HepG2 (cell line): Measurements from ENCODE around the gene ZBTB37. TPM values are rescaled to one million over a fixed set of nuclear protein-coding genes. Genes with fewer than 3 reads are reported as not detected.

Experiments
- CBX5 ChIP-seq: sonication (generic); formaldehyde crosslinking; IDR thresholded peaks from 2 replicates; pipeline ENCODE4 v1.4.0; 2020; ENCODE audit warnings: missing genetic modification reagents, borderline replicate concordance
- CEBPB ChIP-seq: IDR thresholded peaks from 2 replicates; pipeline ENCODE4 v1.6.1; 2011; ENCODE audit warnings: low read depth, low read length, improper control_type of control experiment, borderline replicate concordance
- CEBPG ChIP-seq: IDR thresholded peaks from 2 replicates; pipeline ENCODE4 v1.6.1; 2016
- CREB1 ChIP-seq, 2 experiments: fragments of 450-650 bp in 1 of 2; IDR thresholded peaks; 2 replicates each; pipeline ENCODE4 v1.6.1; 2016 to 2017; ENCODE audit warnings: control low read depth in 1 of 2, mild to moderate bottlenecking in 1 of 2, missing compliant biosample characterization in 1 of 2, missing genetic modification characterization in 1 of 2
- CREM ChIP-seq, 2 experiments: sonication (generic) in 1 of 2; formaldehyde crosslinking in 1 of 2; IDR thresholded peaks; 2 replicates each; pipeline versions ENCODE4 v1.4.0 to v1.6.1; 2016 to 2020; ENCODE audit warnings: antibody characterized with exemption in 1 of 2, mild to moderate bottlenecking in 1 of 2, missing genetic modification reagents in 1 of 2
- FOXO4 ChIP-seq: sonication (generic); formaldehyde crosslinking; conservative IDR thresholded peaks from 2 replicates; pipeline ENCODE4 v1.8.1; 2023; ENCODE audit warnings: missing genetic modification reagents
- FOXP4 ChIP-seq: sonication (generic); formaldehyde crosslinking; IDR thresholded peaks from 2 replicates; pipeline ENCODE4 v1.4.0; 2020; ENCODE audit warnings: missing genetic modification reagents
- GATAD2A ChIP-seq: IDR thresholded peaks from 2 replicates; pipeline ENCODE4 v1.6.1; 2016
- IRF2 ChIP-seq: IDR thresholded peaks from 2 replicates; pipeline ENCODE4 v1.6.1; 2018; ENCODE audit warnings: missing genetic modification reagents, missing compliant biosample characterization
- JUN ChIP-seq: sonication (generic); formaldehyde crosslinking; IDR thresholded peaks from 2 replicates; pipeline ENCODE4 v1.4.0; 2020; ENCODE audit warnings: mild to moderate bottlenecking, missing genetic modification reagents
- PITX1 ChIP-seq: sonication (generic); formaldehyde crosslinking; IDR thresholded peaks from 2 replicates; pipeline ENCODE4 v1.5.1; 2020; ENCODE audit warnings: mild to moderate bottlenecking, missing genetic modification reagents
- POLR2A ChIP-seq, 2 experiments: IDR thresholded peaks; 2 replicates each; pipeline ENCODE4 v1.6.1; 2011; ENCODE audit warnings: low read depth in 2 of 2, low read length in 2 of 2, mild to moderate bottlenecking in 1 of 2, moderate library complexity in 1 of 2; ENCODE audit not compliant: insufficient read depth in 1 of 2
- POLR2AphosphoS5 ChIP-seq: IDR thresholded peaks from 2 replicates; pipeline ENCODE4 v1.6.1; 2012; ENCODE audit warnings: low read depth, low read length
- SAP130 ChIP-seq: IDR thresholded peaks from 2 replicates; pipeline ENCODE4 v1.6.1; 2016; ENCODE audit warnings: low read depth
- SPEN ChIP-seq: sonication (generic); formaldehyde crosslinking; IDR thresholded peaks from 2 replicates; pipeline ENCODE4 v1.5.1; 2020; ENCODE audit warnings: low read depth, mild to moderate bottlenecking, missing genetic modification reagents
- TBX2 ChIP-seq: sonication (generic); formaldehyde crosslinking; IDR thresholded peaks from 2 replicates; pipeline ENCODE4 v1.5.0; 2020; ENCODE audit warnings: missing genetic modification reagents, mild to moderate bottlenecking, borderline replicate concordance
- YEATS2 ChIP-seq: sonication (generic); formaldehyde crosslinking; IDR thresholded peaks from 2 replicates; pipeline ENCODE4 v1.4.0; 2020; ENCODE audit warnings: missing genetic modification reagents, borderline replicate concordance
- ZNF280D ChIP-seq: sonication (generic); formaldehyde crosslinking; IDR thresholded peaks from 2 replicates; pipeline ENCODE4 v1.5.1; 2020; ENCODE audit warnings: mild to moderate bottlenecking, missing genetic modification reagents
- ZNF331 ChIP-seq: sonication (generic); formaldehyde crosslinking; IDR thresholded peaks from 2 replicates; pipeline ENCODE4 v1.4.0; 2020; ENCODE audit warnings: missing genetic modification reagents
- ZNF350 ChIP-seq: sonication (generic); formaldehyde crosslinking; IDR thresholded peaks from 2 replicates; pipeline ENCODE4 v1.4.0; 2020; ENCODE audit warnings: mild to moderate bottlenecking, low read depth, missing genetic modification reagents, borderline replicate concordance
- ZNF607 ChIP-seq: sonication (generic); formaldehyde crosslinking; IDR thresholded peaks from 2 replicates; pipeline ENCODE4 v1.5.1; 2020; ENCODE audit warnings: missing genetic modification reagents, mild to moderate bottlenecking, borderline replicate concordance
- ZZZ3 ChIP-seq: sonication (generic); formaldehyde crosslinking; IDR thresholded peaks from 2 replicates; pipeline ENCODE4 v1.4.0; 2020; ENCODE audit warnings: missing genetic modification reagents, mild to moderate bottlenecking, borderline replicate concordance
- polyA plus RNA-seq, 8 experiments: library from polyadenylated mRNA; depleted of rRNA in 3 of 8; stranded (reverse) in 7 of 8; unstranded in 1 of 8; fragments of >200 nt; fragmentation: Illumina TruSeq in 4 of 8; extraction: Trizol in 4 of 8; gene quantifications; 2 replicates each; pipeline versions ENCODE4 v1.2.1 to v1.2.3, GENCODE V29; 2011 to 2016; ENCODE audit warnings: low read depth in 4 of 8, missing spikeins in 1 of 8, mixed read lengths in 1 of 8; ENCODE audit not compliant: insufficient read depth in 1 of 8
- total RNA-seq, 5 experiments: library from RNA; depleted of rRNA; stranded (reverse); fragments of >200 nt; fragmentation: Illumina TruSeq; extraction: Trizol; gene quantifications; 2 replicates each; pipeline ENCODE4 v1.2.3, GENCODE V29; 2016; ENCODE audit warnings: low read depth in 1 of 5
- TF ChIP-seq, protein P1 (sequence below): sonication (generic); formaldehyde crosslinking; IDR thresholded peaks from 2 replicates; pipeline ENCODE4 v1.8.0; 2022; ENCODE audit warnings: mild to moderate bottlenecking, missing genetic modification reagents, borderline replicate concordance

ZBTB37 gene
- total and polyA plus RNA-seq, 2 of the 13 experiments (the other 11 are each of a cell fraction or from before 2014, with no cell fraction given): 2.6 to 7.7 TPM

DNA sequence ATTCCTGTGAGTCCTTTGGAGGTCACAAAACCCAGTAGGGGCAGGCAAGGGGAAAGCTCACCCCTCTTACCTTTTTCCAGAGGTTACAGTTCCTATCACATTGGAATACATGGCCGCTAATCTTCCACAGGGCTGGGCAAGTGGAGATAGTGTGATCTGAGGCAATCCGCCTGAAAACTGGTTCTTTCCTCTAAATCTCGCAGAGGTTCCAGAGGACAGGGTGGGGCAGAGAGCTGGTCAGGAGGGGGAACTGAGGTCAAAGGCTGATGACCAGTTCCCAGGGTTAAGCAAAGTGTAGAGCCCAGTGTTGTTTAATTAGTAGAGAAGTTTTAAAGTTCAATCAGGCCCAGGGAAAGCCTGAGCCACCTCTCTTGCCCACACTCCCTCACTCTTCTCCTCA, 49.0 kb downstream of the ZBTB37 start, which contains the start of gene SERPINC1 (continued):
- 0 out of 2 replicates have a peak, but pooled peaks have one; percentile 15 for TF ChIP-seq JUN
- TF ChIP-seq CREB1 (IDR thresholded peaks at IDR 0.05): no peak
- TF ChIP-seq CREB1 (CRISPR knock-in tag; IDR thresholded peaks at IDR 0.05): 0 out of 2 replicates have a peak, but pooled peaks have one; percentile 25
- no peak for TF ChIP-seq CBX5 (CRISPR knock-in tag)
- TF ChIP-seq ZNF607 (CRISPR knock-in tag): 0 out of 2 replicates have a peak, but pooled peaks have one; percentile 35
- TF ChIP-seq GATAD2A (CRISPR knock-in tag): 0 out of 2 replicates have a peak, but pooled peaks have one; percentile 11
- peak; percentile 32; the same call in 1 of the 2 replicates for TF ChIP-seq ZNF350 (CRISPR knock-in tag)
- peak; percentile 63; the same call in 1 of the 2 replicates for TF ChIP-seq CEBPB
- peak; percentile 71 for TF ChIP-seq CEBPG (CRISPR knock-in tag)
- TF ChIP-seq POLR2A (IDR thresholded peaks at IDR 0.05; ENCODE audit: insufficient read depth in 1 of 2, low read depth in 2 of 2, low read length in 2 of 2): peak; percentile 62 to 80
- 0 out of 2 replicates have a peak, but pooled peaks have one; percentile 31 for TF ChIP-seq PITX1
- 0 out of 2 replicates have a peak, but pooled peaks have one; percentile 34 for TF ChIP-seq FOXP4
- TF ChIP-seq ZNF331 (CRISPR knock-in tag): peak; percentile 48; the same call in 1 of the 2 replicates
- peak; percentile 53 for TF ChIP-seq SAP130
- TF ChIP-seq IRF2 (CRISPR knock-in tag): 0 out of 2 replicates have a peak, but pooled peaks have one; percentile 22
- TF ChIP-seq ZNF280D (CRISPR knock-in tag): 0 out of 2 replicates have a peak, but pooled peaks have one; percentile 26
- TF ChIP-seq YEATS2 (CRISPR knock-in tag): 0 out of 2 replicates have a peak, but pooled peaks have one; percentile 39
- TF ChIP-seq, protein P1, sequence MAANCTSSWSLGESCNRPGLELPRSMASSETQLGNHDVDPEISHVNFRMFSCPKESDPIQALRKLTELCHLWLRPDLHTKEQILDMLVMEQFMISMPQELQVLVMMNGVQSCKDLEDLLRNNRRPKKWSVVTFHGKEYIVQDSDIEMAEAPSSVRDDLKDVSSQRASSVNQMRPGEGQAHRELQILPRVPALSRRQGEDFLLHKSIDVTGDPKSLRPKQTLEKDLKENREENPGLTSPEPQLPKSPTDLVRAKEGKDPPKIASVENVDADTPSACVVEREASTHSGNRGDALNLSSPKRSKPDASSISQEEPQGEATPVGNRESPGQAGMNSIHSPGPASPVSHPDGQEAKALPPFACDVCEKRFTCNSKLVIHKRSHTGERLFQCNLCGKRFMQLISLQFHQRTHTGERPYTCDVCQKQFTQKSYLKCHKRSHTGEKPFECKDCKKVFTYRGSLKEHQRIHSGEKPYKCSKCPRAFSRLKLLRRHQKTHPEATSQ (CRISPR knock-in tag): peak; percentile 66; the same call in 1 of the 2 replicates
- TF ChIP-seq POLR2AphosphoS5: peak; percentile 80
- peak; percentile 56; the same call in 1 of the 2 replicates for TF ChIP-seq CREM (IDR thresholded peaks at IDR 0.05)
- no peak for TF ChIP-seq CREM (CRISPR knock-in tag; IDR thresholded peaks at IDR 0.05)
- TF ChIP-seq ZZZ3 (CRISPR knock-in tag): no peak
- peak; percentile 49; the same call in 1 of the 2 replicates for TF ChIP-seq TBX2 (CRISPR knock-in tag)
- TF ChIP-seq FOXO4 (CRISPR knock-in tag): 0 out of 2 replicates have a peak, but pooled peaks have one; percentile 74
- peak; percentile 55; the same call in 1 of the 2 replicates for TF ChIP-seq SPEN (CRISPR knock-in tag)
